Measurements from ENCODE around the gene COX5A.

COX5A gene

DNA sequence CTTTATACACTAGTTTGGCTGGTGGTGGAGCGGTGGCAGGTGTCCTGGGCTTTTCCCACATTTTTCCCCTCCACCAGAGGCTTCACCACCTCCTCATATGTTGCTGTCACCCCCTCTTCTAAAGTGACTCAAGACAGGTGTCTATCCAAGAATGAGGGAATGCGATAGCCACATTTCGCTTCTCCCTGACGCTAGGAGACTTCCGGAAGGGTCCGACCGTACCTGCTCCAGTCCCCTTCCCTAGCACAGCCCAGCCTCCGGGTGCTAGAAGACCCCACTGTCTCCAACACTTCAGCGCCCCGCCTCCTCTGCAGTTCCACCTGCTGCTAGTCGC lies 65.2 kb downstream of the COX5A start:
- no peak for DNase-seq (ENCODE audit: low spot score)

DNA sequence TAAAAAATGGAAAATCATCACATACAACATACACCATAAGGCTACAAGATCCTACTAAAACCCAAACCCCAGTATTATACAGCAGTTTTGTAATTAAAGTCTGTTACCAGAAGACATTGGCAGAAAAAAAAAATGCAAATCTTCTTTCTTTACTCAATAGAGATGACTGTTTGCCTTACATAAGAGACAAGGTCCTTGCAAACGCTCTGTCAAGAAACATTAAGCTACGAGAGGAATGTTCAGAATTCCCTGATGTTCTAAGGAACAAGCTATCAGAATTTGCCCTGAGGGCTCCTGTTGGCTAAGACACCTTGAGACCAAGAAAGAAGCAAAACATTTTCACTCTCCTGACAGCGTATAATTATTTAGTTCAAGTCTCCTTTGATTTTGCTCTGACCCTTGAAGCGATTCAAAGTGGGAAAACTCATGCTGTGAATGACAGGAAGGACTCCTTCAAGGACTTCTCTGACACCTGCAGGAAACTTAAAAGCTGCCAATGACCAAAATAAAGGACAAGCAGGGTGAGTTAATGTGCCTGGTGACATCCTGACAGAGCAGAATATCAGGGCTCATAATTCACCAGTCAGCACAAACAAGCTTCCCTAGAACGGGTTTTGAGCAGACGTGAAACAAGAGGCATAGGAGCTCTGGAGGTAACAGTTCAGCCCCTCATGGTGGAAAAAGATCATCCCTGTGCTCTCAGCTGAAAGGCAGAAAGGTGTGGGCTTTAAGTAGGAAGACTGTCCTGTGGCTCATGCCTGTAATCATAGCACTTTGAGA lies 67.2 kb downstream of the COX5A start:
- DNase-seq (ENCODE audit: low spot score): no peak
